GM12874 (cell line): ENCODE data around the gene TGOLN2.

Experiments
- TF ChIP-seq, protein P1 (sequence below): IDR thresholded peaks from 2 replicates; pipeline ENCODE4 v1.5.1; 2011; ENCODE audit warnings: low read depth, mild to moderate bottlenecking, control low read depth, low read length, moderate library complexity; ENCODE audit not compliant: insufficient read depth

The TGOLN2 gene

DNA sequence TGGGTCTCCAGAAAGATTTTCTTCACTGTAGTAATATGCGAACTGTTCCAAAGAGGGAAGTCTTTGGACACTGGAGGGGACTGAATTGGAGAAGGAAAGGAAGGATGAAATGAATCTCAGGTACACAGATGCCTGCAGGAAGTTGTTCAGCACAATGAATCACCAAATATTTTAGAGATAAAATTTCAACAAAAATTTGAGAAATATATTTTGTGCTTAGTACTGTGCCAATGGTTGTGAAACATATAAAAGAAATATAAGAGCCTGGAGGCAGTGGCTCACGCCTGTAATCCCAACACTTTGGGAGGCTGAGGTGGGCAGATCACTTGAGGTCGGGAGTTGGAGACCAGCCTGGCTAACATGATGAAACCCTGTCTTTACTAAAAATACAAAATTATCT is 29.9 kb upstream of the TGOLN2 start:
- TF ChIP-seq, protein P1, sequence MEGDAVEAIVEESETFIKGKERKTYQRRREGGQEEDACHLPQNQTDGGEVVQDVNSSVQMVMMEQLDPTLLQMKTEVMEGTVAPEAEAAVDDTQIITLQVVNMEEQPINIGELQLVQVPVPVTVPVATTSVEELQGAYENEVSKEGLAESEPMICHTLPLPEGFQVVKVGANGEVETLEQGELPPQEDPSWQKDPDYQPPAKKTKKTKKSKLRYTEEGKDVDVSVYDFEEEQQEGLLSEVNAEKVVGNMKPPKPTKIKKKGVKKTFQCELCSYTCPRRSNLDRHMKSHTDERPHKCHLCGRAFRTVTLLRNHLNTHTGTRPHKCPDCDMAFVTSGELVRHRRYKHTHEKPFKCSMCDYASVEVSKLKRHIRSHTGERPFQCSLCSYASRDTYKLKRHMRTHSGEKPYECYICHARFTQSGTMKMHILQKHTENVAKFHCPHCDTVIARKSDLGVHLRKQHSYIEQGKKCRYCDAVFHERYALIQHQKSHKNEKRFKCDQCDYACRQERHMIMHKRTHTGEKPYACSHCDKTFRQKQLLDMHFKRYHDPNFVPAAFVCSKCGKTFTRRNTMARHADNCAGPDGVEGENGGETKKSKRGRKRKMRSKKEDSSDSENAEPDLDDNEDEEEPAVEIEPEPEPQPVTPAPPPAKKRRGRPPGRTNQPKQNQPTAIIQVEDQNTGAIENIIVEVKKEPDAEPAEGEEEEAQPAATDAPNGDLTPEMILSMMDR: no peak

DNA sequence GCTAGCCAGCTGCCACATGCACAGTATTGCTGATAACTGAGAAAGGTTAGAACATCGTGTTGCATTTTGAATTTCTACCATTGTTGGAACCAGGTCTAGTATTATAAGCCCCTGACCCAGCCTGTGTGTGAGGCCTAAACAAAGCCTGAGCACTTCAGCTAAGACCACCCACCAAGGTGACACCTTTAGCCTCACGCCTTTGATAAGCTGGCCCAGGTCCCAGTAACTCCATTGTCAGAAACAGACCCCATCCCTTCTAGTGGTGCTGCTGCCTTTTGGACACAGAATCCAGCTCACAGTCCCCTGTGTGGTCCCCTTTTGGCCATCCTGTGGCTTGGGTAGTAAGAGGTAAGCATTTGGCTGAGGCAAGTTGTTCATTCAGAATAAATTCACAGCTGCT is 28.4 kb upstream of the TGOLN2 start:
- TF ChIP-seq, protein P1: no peak

DNA sequence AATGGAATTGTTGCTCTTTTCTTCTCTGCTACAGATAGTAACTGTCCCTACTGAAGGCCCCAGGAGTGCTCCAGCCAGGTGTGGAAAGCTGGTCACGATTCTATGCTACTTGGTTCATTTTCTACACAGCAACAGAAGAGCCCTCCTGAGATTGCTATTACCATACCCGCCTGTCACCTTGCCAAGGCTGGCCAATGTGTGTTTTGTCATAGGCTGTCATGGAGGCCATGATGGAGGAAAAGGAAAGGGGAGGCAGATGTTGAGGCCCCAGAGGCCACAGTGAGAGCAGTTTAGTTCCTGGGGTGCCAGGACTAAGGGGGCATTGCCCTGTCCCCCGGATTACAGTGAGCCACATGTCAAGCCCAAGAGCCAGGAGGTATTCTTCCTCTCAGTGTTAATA is 27.7 kb upstream of the TGOLN2 start:
- TF ChIP-seq, protein P1: no peak

DNA sequence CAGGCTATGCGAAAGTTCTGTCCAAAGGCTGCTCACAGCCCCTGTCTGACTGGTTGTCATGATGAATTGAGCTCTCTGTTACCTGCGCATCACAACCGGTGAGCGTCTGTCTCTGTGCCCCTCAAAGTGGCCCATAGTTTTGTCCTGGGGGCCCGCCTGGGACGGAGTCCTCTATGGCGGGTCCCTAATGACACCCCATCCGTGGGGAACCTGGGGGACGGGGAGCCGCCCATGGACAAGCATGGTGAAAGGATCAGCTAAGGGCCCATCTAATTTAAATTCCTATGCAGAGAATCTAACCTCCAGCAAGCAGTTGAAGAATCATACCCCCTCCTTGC is 27.3 kb upstream of the TGOLN2 start:
- TF ChIP-seq, protein P1: no peak

DNA sequence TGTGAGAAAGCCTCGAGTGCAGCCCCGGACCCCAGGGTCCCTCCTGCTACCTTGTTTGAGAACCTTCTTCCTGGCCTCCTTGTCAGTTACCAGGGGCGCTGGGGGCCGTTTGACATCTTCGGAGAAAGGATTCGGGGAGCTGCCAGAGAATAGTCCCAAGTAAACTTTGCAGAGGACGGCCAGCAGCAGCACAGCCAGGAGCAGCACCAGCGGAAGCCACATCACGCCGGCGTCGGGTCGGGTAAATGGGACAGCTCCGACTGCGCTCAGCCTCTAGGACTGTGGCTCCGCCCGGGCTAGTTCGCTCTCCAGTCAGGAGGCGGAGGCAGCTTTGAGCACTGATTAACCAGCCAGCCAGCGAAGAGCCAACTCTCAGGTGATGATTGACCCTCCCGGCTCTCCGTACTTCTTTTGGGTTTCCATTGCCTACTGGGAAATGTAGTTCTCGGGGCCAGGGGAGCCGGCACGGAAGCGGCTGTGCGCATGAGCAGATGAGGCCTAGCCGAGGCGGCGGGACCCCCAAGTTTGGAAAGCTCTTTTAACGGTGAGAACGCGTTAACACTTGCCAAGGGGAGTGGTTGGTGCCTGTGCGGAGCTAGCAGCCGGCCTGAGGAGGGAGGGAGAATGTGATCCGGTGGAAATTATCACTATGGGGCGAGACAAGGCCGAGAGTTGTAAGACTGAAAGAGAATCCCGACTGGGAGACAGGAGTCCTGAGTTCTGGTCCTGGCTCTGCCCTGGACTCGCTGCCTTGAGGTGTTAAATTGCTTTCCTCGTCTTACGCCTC is 26.7 kb upstream of the TGOLN2 start, which contains the start of the genes ELMOD3 and RETSAT:
Gene ELMOD3 (plus strand): TSS at position 484 of the 787 bp plus-strand sequence. CDS start 2,430 bp downstream, outside the sequence.
Gene RETSAT (minus strand): TSS at position 243 of the 787 bp plus-strand sequence. CDS start 21 bp downstream, at position 222.
- TF ChIP-seq, protein P1: no peak

DNA sequence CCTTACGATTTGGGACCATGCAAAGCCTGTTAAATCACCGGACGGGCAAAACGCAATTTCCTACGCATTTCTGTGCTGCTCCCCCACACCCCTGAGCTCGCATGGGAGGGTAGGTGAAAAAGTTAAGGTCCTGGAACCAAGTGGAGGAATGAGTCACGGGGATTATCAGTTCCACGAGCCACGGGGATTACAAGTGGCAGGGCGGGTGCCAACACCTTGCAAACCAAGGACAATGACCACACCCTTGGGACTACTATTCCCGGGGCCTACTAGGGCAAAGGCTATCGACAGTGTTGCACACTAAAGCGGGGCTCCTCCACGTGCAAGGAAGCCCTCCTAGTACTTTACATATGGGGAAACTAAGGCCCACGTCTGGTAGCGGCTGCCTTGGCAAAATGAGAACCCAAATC is 26.1 kb upstream of the TGOLN2 start:
- TF ChIP-seq, protein P1: no peak

DNA sequence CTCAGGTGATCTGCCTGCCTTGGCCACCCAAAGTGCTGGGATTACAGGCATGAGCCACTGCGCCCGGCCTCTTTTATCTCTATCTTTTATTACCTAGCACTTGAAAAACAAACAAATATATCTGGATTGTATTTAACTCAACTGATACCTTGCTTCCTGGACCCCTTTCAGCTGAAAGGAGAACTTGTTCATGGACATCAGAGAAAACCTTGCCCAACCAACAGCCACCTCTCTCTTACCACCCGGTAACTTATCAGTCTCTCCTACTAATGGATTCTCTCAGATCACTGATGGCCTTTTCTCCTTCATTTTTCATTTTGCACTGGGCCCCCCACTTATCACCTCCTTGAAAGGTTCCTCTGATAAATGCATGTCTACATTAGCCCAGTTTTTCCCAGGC is 19.8 kb upstream of the TGOLN2 start:
- TF ChIP-seq, protein P1: no peak
